ENCODE data around the gene XAB2.

Gene XAB2

DNA sequence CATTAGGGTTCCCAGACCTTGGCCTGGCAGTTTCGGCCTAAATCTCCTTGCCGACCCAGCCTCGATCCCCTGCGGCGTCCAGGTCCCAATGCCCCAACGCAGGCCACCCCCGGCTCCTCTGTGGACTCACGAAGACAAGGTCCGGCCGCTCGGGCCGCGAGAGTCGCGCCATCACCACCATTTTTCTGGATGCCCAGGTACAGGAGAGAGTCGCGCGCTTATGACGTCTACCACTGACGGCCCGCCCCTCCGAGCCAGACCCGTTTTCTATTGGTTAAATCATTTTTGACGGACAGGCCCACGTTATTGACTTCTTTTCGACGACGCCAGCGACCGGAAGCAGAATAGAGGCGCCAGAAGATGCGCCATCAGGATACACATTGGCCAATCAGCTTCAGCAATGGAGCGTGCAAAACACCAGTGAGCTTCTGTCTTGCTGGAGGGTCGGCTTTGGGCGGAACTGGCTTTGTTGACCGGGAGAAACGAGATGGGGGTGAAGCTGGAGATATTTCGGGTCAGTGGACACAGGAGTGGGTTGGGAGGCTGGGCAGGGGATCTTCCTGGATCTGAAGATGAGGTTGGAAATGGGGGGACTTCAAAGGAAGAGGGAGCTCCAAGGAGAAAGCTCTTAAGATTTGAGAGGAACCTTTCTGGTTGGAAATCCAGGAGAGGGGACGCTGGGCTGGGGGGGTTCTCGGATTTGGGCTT is at the start of gene XAB2, which contains the start of gene PET100:
Gene XAB2 (minus strand): TSS at position 199 of the 708 bp plus-strand sequence. CDS start 18 bp downstream, at position 181.
Gene PET100 (plus strand): TSS at position 447 of the 708 bp plus-strand sequence. CDS start 41 bp downstream, at position 488.
- DNase-seq: peak; percentile 99

GRCh38 chr19:7677669-7678311 is 48.4 kb upstream of the XAB2 start:
- DNase-seq: no peak

- no peak for DNase-seq
These were observed 47.5 kb upstream of the XAB2 start, which contains the start of gene MCEMP1 for GRCh38 chr19:7676854-7677253. TSS of gene MCEMP1 (plus strand) at chr19:7677090. CDS start at chr19:7677121, 31 bp downstream.

DNA sequence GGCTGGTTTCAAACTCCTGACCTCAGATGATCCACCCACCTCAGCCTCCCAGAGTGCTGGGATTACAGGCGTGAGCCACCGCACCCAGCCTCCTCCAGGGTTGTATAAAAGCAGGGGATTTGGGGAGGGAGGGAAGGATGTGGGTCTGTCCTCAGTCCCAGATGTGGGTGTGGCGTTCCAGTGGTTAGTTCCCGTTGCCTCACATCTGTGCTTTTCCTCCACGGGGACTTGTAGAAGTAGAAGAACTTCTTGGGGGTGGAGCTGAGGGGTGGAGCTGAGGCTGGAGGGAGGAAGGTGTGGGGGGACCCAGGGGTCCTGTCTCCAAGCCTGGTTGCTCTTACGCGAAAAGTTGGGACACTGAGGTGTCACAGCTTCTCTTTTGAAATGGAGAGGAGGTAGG is 47.0 kb upstream of the XAB2 start:
- no peak for DNase-seq

DNA sequence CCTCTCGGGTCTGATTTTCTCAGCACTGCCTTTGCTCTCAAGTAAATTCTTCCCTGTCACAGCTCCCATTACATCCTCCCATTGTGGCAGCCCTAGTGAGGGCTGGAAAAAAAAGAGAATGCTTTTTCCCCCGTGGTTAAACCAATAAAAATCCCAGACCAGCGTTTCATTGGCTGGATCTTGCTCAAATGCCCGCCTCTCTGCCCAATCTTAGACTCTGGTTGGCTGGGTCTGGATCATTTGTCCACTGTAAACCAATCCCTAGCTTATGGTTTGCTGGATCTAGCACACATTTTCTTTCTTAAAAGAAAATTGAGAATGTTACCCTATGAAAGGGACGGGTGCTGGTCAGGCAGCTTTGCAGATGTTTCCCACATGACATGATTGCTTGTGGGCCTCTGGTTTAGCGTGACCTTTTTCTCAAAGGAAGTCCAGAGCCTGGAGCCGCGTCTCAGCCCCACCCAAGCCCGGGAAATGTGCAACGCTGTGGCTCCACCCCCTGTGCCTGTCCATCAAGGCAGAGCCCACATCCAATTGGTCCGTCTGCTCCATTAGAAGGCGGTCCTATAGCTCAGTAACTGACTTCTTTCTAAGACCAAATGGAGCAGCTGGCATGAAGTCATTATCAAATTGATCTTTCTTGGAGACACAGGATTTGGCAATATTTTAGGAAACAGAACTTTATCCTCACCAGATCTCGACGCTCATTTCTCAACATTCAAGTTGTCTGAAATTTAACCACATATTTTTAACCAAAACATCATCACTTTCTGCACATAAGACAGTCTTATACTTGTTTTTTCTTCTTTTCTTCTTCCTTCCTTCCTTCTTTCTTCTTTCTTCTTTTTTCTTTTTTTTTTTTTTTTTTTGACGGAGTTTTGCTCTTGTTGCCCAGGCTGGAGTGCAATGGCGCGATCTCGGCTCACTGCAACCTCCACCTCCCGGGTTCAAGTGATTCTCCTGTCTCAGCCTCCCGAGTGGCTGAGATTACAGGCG is 45.0 kb upstream of the XAB2 start:
- peak; percentile 15 for DNase-seq

GRCh38 chr19:7672522-7672921 is 43.2 kb upstream of the XAB2 start:
- DNase-seq: no peak

DNA sequence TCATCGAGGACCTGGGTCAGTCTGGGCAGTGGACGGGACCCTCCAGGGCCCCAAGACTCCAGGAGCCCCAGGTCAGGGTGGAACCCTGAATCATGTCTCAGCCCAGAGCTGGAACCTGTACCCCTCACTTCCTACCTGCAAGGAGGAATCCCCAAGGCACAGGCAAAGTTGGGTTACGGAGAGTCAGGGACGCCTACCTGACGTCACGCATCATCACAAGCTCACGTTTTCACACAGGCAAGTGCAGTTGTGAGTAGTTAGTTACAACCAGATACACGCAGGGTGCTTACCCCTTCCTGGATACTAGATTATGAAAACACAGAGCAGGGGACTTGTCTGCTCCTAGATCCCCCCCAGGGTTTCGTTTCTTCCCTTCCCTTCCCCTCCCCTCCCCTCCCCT is 41.4 kb upstream of the XAB2 start:
- DNase-seq: no peak

DNA sequence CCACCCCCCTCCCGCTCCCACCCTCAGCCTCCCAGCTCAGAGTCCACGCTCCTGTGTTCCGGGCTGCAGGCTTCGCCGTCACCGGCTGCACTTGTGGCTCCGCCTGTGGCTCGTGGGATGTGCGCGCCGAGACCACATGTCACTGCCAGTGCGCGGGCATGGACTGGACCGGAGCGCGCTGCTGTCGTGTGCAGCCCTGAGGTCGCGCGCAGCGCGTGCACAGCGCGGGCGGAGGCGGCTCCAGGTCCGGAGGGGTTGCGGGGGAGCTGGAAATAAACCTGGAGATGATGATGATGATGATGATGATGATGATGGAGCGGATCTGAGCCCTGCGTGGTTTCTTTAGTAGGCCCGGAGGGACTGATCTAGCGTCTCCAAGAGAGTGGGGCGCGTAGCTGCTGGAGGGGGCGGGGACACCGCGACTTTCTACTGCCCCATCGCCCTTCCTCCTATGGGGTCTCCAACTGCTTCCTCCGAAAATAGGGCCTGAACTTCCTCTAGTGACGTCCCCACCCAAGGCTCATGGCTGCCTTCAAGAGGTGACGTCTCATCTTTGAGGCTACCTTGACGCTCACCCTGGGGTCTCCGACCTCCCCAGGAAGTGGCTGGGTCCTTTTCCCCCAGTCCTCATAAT is 40.9 kb upstream of the XAB2 start:
- no peak for DNase-seq

GRCh38 chr19:7669641-7670040 is 40.3 kb upstream of the XAB2 start:
- DNase-seq: no peak

DNA sequence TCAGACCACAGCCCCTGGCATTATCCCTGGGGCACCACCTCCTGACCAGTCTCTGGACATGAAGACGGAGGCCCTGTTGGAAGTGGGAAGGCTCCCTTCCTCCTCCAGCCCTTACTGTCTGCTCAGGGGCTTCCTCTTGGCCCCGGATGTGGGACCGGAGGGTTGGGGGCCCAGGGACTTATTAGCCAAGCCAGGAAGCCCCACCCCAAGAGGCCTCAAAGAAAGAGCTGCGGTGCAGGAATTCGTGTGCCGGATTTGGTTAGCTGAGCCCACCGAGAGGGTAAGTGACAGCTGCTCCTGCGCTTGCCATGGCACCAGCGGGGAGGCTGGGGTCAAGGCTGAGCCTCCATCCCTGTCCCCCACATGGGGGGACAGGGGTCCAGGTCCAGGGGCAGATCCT is 39.5 kb upstream of the XAB2 start, which contains the start of gene RETN:
Gene RETN (plus strand): TSS at position 208 of the 400 bp plus-strand sequence. CDS start 278 bp downstream, outside the sequence.
- no peak for DNase-seq

DNA sequence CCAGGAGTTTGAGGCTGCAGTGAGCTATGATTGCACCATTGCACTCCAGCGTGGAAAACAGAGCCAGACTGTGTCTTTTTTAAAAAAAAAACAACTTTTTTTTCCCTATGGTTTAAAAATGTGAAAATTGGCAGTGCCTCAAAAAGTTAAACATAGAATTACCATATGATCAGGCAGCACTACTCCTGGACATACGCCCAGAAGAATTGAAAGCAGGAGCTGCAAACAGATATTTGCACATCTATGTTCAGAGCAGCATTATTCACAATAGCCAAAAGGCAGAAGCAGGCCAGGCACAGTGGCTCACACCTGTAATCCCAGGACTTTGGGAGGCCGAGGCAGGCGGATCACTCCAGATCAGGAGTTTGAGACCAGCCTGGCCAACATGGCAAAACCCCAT is 35.7 kb upstream of the XAB2 start:
- no peak for DNase-seq

- DNase-seq: no peak
These were observed 34.4 kb upstream of the XAB2 start for GRCh38 chr19:7663706-7664105.

DNA sequence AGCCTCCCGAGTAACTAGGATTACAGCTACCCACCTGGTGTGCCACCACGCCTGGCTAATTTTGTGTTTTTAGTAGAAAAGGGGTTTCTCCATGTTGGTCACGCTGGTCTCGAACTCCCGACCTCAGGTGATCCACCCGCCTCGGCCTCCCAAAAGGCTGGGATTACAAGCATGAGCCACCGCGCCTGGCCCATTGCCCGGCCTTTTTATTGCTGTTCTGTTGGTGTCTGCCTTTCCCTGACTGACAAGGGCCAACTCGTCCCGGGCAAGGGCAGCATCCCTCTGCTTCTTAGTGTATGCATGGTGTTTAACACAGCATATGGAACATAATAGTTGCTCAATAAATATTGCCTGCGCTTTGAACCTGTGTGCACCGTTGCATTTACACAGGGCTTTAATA is 33.3 kb upstream of the XAB2 start:
- no peak for DNase-seq

- DNase-seq: no peak
These were observed 32.6 kb upstream of the XAB2 start for GRCh38 chr19:7661744-7662538.

DNA sequence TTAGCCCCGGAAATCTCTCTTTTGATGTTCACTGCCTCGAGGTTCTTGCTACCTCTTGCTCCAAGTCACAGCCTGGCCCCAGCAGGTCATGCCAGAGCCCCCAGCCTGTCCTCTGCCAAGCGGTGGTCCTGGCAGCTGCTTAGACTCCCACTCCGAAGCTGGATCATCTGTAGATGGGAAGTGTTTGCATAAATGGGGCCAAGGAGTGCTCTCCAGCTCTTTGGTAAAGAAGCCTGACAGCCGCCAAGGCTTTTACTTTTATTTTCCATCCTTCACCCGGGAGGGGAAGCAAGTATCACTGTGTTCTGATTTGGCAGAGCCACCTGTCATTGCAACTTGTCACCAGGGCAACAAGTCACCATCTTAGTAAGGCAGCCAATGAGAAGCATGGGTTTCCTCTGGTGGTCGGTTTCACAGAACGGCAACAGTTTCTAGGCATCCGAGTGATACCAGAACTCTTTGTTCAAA is 28.9 kb upstream of the XAB2 start:
- DNase-seq: no peak

DNA sequence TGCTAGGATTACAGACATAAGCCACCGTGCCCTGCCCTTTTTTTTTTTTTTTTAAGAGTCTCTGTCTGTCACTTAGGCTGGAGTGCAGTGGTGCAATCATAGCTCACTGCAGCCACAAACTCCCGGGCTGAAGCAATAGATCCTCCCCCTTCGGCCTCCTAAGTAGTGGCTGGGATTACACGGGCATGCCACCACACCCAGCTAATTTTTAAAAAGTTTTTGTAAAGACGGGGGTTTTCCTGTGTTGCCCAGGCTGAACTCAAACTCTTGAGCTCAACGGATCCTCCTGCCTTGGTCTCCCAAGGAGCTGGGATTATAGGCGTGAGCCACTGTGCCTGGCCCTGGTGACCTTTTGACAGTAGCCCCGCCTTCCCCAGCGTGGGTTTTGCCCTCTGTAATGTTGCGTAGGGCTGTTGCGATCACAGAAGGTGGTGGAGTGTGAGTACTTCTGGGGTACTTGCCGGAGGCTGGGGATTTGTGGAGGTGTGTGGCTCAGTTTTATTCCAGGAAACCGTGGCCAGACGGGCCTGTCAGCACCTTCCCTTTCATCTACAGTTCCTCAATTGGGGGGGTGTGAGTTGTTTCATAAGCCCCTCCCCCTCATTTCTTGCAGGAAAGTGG is 27.9 kb upstream of the XAB2 start:
- DNase-seq: no peak

- DNase-seq: no peak
These were observed 26.2 kb upstream of the XAB2 start for GRCh38 chr19:7655581-7655980.

GRCh38 chr19:7654401-7654800 is 25.1 kb upstream of the XAB2 start:
- DNase-seq: no peak

DNA sequence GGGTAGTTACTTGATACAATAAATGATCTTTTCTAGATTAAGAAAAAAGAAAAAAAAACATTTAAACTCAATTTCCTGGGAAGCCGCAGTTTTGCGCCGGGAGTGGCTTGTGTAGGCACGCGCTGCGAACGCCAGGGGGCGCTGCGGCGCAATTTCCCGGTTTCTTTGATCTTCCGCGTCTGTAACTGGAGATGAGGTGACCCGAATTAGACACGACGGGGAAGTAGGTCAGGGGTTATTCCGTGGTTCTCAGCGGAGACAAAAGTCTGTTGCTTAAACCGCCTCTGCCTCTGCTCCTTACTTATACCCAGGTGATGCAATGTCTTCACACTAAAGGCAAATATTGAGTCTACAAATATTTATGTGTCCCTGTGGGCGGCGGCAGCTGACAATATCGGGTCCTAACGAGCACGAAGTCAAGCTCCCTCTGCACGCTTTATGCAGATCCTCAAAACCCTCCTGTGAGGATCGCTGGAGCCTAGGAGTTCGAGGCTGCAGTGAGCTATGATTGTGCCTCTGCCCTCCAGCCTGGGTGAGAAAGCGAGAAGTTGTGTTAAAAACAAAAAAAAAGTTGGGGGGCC is 22.8 kb upstream of the XAB2 start:
- peak; percentile 72 for DNase-seq

GRCh38 chr19:7650148-7650547 is 20.8 kb upstream of the XAB2 start:
- DNase-seq: no peak
